Peyer's patch (tissue), 4 donors: ENCODE data around the gene BACH2.

Experiments used
- CTCF ChIP-seq, 6 experiments: fragments of 450-650 bp in 4 of 6; fragments of 200-600 bp in 2 of 6; sonication (generic) in 1 of 6; IDR thresholded peaks; one replicate each; pipeline ENCODE4 v1.5.1; 2017 to 2019; ENCODE audit warnings: antibody characterized with exemption in 6 of 6, mild to moderate bottlenecking in 3 of 6, moderate library complexity in 1 of 6
- POLR2A ChIP-seq, 2 donors: fragments of 450-650 bp; IDR thresholded peaks; one replicate each; pipeline ENCODE4 v1.5.1; 2017; ENCODE audit warnings: antibody characterized with exemption in 2 of 2, mild to moderate bottlenecking in 2 of 2, moderate library complexity in 2 of 2

- TF ChIP-seq CTCF (IDR thresholded peaks at IDR 0.05), result peak in 5 of 6 experiments; percentile 9 to 31 (median 19)
- TF ChIP-seq POLR2A (IDR thresholded peaks at IDR 0.05), result peak in 1 of 2 donors; percentile 21
Measured at GRCh38 chr6:90296341-90297114, at the start of gene BACH2.
